Omental fat pad (tissue), 4 donors: ENCODE data around the gene ADGRB2. TPM values are rescaled to one million over a fixed set of nuclear protein-coding genes. Genes with fewer than 3 reads are reported as not detected.

ENCODE experiments used
- ATAC-seq: fragments of 150-250 bp; one replicate; pipeline ENCODE4 v1.9.1; 2016; ENCODE audit warnings: mild to moderate bottlenecking, moderate library complexity; ENCODE audit not compliant: low FRiP score
- DNase-seq: peaks from one replicate; pipeline ENCODE4 v3.0.0-alpha.2; 2019; ENCODE audit warnings: low spot score
- CTCF ChIP-seq, 3 donors: fragments of 450-650 bp; IDR thresholded peaks; one replicate each; pipeline ENCODE4 v1.5.1; 2016 to 2017; ENCODE audit warnings: antibody characterized with exemption in 3 of 3, mild to moderate bottlenecking in 3 of 3, moderate library complexity in 2 of 3
- total RNA-seq, 4 donors: library from RNA; depleted of rRNA; stranded (reverse); fragments of >200 nt; gene quantifications; one replicate each; pipeline ENCODE4 v1.1.0, GENCODE V29; 2016

Gene ADGRB2
- total RNA-seq, 4 donors from 2014 or later, result 0.79 to 7.5 (median 3.3) TPM

- ATAC-seq (no peak), DNase-seq (no peak)
- TF ChIP-seq CTCF (IDR thresholded peaks at IDR 0.05), result no peak
Measured at GRCh38 chr1:31765516-31765915, 1.4 kb upstream of the ADGRB2 start.

GRCh38 chr1:31765041-31765467 lies 914 bp upstream of the ADGRB2 start:
- no peak for TF ChIP-seq CTCF (IDR thresholded peaks at IDR 0.05)
- DNase-seq, result no peak
- no peak for ATAC-seq

DNA sequence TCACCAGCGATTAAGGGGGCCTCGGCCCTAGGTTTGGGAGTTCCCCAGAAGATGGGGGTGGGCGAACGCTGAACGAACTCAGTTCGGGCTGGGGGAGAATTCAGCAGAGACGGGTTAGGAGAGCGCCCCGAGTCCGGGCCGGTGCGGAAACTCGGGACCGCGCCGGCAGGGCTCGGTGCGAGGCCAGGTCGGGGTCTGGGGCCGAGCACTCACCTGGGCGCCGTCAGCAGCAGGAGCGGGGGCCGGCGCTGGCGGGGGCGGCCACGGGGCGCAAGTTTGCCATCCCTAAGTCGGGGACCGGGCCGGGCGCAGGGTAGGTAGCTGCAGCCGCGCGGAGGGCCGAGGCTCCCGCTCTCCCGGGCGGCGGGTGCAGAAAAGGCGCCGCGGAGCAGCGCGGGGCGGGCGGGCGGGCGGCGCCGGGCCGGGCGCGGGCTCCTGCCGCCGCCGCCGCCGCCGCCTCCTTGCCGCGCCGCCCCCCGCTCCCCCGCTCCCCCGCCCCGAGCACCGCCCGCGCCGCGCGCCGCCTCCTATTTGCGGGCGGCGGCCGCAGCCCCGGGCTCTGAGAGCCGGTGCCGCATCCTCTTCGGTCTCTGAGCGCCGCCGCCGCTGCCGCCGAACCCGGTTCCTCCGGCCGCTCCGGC lies 349 bp downstream of the ADGRB2 start:
- TF ChIP-seq CTCF (IDR thresholded peaks at IDR 0.05), result no peak
- no peak for DNase-seq
- ATAC-seq, result no peak

DNA sequence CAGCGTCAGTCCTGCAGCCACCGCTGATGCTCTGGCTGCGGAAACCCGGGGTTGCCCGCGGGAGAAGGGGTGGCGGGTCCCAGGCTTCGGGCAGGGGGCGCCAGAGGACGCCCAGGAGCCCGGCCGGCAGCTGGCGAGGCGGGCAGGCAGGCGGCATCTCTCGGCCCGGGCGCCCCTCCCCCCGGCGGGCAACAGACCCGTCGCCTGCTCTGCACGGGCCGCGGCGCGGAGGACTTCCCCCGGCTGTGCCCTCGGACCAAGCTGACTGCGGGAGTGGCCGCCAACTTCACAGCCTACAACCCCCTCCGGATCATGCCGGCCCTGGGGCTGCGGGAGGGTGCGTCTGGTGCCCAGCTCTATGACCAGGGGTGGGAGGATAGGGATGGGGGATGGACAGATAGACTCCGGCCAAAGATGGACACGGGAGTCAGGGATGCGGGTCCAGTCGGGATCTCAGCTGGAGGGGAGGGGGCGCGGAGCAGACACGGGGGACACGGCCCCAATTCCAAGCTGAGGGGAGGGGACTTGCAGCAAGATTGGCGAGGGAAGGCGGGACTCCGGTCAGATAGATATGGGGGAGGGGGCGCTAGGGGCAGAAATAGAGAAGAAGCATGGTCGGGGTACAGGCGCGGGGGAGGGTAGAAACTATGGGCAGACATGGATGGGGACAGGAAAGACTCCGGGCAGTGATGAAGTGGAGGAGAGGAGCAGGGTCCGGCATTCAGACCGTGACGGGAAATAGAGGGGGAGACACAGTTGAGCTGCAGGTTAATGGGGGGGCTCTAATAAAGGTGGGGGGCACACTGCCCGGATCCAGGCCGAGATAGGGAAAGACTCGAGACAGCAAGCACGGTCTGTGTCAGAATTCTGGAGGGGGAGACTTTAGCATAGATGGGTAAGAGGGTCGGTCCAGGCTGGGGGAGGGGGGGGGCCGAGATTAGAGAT lies 1.1 kb downstream of the ADGRB2 start:
- peak; percentile 56 for ATAC-seq
- DNase-seq, result no peak
- peak in 1 of 3 donors; percentile 40 for TF ChIP-seq CTCF (IDR thresholded peaks at IDR 0.05)

- TF ChIP-seq CTCF (IDR thresholded peaks at IDR 0.05), result no peak
- no peak for ATAC-seq
- DNase-seq, result no peak
Measured at GRCh38 chr1:31762323-31762722, 1.8 kb downstream of the ADGRB2 start.

GRCh38 chr1:31761883-31762282 lies 2.3 kb downstream of the ADGRB2 start:
- ATAC-seq (no peak), DNase-seq (no peak)
- TF ChIP-seq CTCF (IDR thresholded peaks at IDR 0.05), result no peak
